Glutamatergic neuron (in vitro differentiated cells): ENCODE results near the gene SNRPB2. TPM values are rescaled to one million over a fixed set of nuclear protein-coding genes. Genes with fewer than 3 reads are reported as not detected.

ENCODE experiments used
- DNase-seq: peaks from one replicate; pipeline ENCODE4 v3.0.0; 2022
- H3K27ac Mint-ChIP-seq: one replicate; pipeline ENCODE4 v1.8.0; 2020; ENCODE audit warnings: mild to moderate bottlenecking, mixed read lengths, inconsistent platforms; ENCODE audit not compliant: unreplicated experiment
- H3K27me3 Mint-ChIP-seq: one replicate; pipeline ENCODE4 v1.8.0; 2020; ENCODE audit warnings: mild to moderate bottlenecking, moderate library complexity, mixed read lengths, inconsistent platforms; ENCODE audit not compliant: unreplicated experiment
- H3K36me3 Mint-ChIP-seq: one replicate; pipeline ENCODE4 v1.8.0; 2020; ENCODE audit warnings: mild to moderate bottlenecking, mixed read lengths, inconsistent platforms; ENCODE audit not compliant: unreplicated experiment
- H3K4me1 Mint-ChIP-seq: one replicate; pipeline ENCODE4 v1.8.0; 2020; ENCODE audit warnings: mild to moderate bottlenecking, low read depth, mixed read lengths, inconsistent platforms; ENCODE audit not compliant: unreplicated experiment
- H3K4me3 Mint-ChIP-seq: one replicate; pipeline ENCODE4 v1.8.0; 2020; ENCODE audit warnings: mild to moderate bottlenecking, mixed read lengths, inconsistent platforms; ENCODE audit not compliant: unreplicated experiment
- H3K9me3 Mint-ChIP-seq: one replicate; pipeline ENCODE4 v1.8.0; 2020; ENCODE audit warnings: mild to moderate bottlenecking, moderate library complexity, mixed read lengths, inconsistent platforms; ENCODE audit not compliant: unreplicated experiment
- CTCF ChIP-seq: fragments of 200-600 bp; sonication (generic); IDR thresholded peaks from one replicate; pipeline ENCODE4 v1.5.0; 2021; ENCODE audit not compliant: partially characterized antibody, unreplicated experiment
- total RNA-seq: library from RNA; stranded (reverse); fragmentation: NEBNext Ultra II Directional; extraction: Animal tissue kit (Norgen Biotek cat#: 25700); gene quantifications from one replicate; pipeline ENCODE4 v1.2.1, GENCODE V29; 2021; ENCODE audit not compliant: unreplicated experiment

Gene SNRPB2
- total RNA-seq, 1 donor from 2014 or later: 81.3 TPM

- Mint-ChIP-seq H3K36me3 (no peaks in the 10 kb centered on the region), H3K9me3 (no peaks in the 10 kb centered on the region), H3K4me1 (peaks cover 4% of the 10 kb centered on the region), H3K27me3 (peaks cover 2% of the 10 kb centered on the region), H3K4me3 (no peak overlapping the region), H3K27ac (no peak overlapping the region)
- DNase-seq: peak; percentile 29
- TF ChIP-seq CTCF: peak; percentile 66
Observed at GRCh38 chr20:16761305-16761829, 31.5 kb downstream of the SNRPB2 start.

- Mint-ChIP-seq H3K27ac (no peak overlapping the region), H3K4me3 (no peak overlapping the region), H3K9me3 (no peaks in the 10 kb centered on the region), H3K4me1 (peaks cover 4% of the 10 kb centered on the region), H3K27me3 (peaks cover 1% of the 10 kb centered on the region), H3K36me3 (no peaks in the 10 kb centered on the region)
- TF ChIP-seq CTCF: no peak
- DNase-seq: no peak
Observed at GRCh38 chr20:16764560-16764959, 34.7 kb downstream of the SNRPB2 start.

GRCh38 chr20:16771213-16771612, 41.4 kb downstream of the SNRPB2 start:
- H3K27me3 Mint-ChIP-seq: peaks cover 1% of the 10 kb centered on the region
- H3K9me3 Mint-ChIP-seq: no peaks in the 10 kb centered on the region
- DNase-seq: no peak

GRCh38 chr20:16775961-16776360, 46.1 kb downstream of the SNRPB2 start:
- TF ChIP-seq CTCF: no peak
- Mint-ChIP-seq H3K27ac (no peak overlapping the region), H3K36me3 (no peaks in the 10 kb centered on the region), H3K4me3 (no peak overlapping the region), H3K4me1 (no peaks in the 10 kb centered on the region), H3K9me3 (no peaks in the 10 kb centered on the region), H3K27me3 (no peaks in the 10 kb centered on the region)
- DNase-seq: no peak

More at GRCh38 chr20:16771213-16771612, 41.4 kb downstream of the SNRPB2 start:
- Mint-ChIP-seq H3K27ac (no peak overlapping the region), H3K4me3 (no peak overlapping the region), H3K36me3 (no peaks in the 10 kb centered on the region), H3K4me1 (no peaks in the 10 kb centered on the region)
- no peak for TF ChIP-seq CTCF

GRCh38 chr20:16777126-16777525, 47.3 kb downstream of the SNRPB2 start:
- Mint-ChIP-seq H3K27ac (no peak overlapping the region), H3K9me3 (peaks cover under 1% of the 10 kb centered on the region), H3K27me3 (no peaks in the 10 kb centered on the region), H3K4me3 (no peak overlapping the region), H3K4me1 (no peaks in the 10 kb centered on the region), H3K36me3 (no peaks in the 10 kb centered on the region)
- no peak for TF ChIP-seq CTCF
- DNase-seq: no peak
